WTC11 (cell line): ENCODE measurements around the gene PPEF1.

ENCODE experiments used
- CBFB ChIP-seq: sonication (generic); formaldehyde crosslinking; IDR thresholded peaks from 2 replicates; pipeline ENCODE4 v1.8.1; 2022; ENCODE audit warnings: mild to moderate bottlenecking, low read depth, missing genetic modification reagents
- NR2C2 ChIP-seq: sonication (generic); formaldehyde crosslinking; IDR thresholded peaks from 2 replicates; pipeline ENCODE4 v1.8.0; 2022; ENCODE audit warnings: mild to moderate bottlenecking, missing genetic modification reagents
- ZNF263 ChIP-seq: sonication (generic); formaldehyde crosslinking; IDR thresholded peaks from 2 replicates; pipeline ENCODE4 v1.8.1; 2022; ENCODE audit warnings: low read depth, mild to moderate bottlenecking, moderate library complexity, missing genetic modification reagents
- TF ChIP-seq, protein P1 (sequence below): fragments of 200-600 bp; IDR thresholded peaks from 2 replicates; pipeline ENCODE4 v1.8.0; 2022; ENCODE audit warnings: antibody characterized with exemption
- TF ChIP-seq, protein P2 (sequence below): sonication (generic); formaldehyde crosslinking; conservative IDR thresholded peaks from 2 replicates; pipeline ENCODE4 v1.8.1; 2022; ENCODE audit warnings: mild to moderate bottlenecking, missing genetic modification reagents
- TF ChIP-seq, protein P3 (sequence below): sonication (generic); formaldehyde crosslinking; IDR thresholded peaks from 2 replicates; pipeline ENCODE4 v1.8.0; 2022; ENCODE audit warnings: mild to moderate bottlenecking, missing genetic modification reagents

DNA sequence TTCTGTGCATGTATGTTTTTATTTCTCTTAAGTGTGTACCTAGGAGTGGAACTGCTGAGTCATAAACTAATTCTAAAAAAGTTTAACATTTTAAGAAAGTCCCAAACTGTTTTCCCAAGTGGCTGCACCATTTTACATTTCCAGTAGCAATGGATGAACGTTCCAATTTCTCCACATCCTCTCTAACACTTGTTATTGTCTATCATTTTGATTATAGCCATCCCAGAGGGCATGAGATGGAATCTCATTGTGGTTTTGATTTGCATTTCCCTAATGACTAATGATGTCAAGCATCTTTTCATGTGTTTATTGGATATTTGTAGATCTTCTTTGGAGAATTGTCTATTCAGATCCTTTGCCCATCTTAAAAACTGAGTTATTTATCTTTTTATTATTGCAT lies 82.5 kb downstream of the PPEF1 start:
- TF ChIP-seq, protein P1, sequence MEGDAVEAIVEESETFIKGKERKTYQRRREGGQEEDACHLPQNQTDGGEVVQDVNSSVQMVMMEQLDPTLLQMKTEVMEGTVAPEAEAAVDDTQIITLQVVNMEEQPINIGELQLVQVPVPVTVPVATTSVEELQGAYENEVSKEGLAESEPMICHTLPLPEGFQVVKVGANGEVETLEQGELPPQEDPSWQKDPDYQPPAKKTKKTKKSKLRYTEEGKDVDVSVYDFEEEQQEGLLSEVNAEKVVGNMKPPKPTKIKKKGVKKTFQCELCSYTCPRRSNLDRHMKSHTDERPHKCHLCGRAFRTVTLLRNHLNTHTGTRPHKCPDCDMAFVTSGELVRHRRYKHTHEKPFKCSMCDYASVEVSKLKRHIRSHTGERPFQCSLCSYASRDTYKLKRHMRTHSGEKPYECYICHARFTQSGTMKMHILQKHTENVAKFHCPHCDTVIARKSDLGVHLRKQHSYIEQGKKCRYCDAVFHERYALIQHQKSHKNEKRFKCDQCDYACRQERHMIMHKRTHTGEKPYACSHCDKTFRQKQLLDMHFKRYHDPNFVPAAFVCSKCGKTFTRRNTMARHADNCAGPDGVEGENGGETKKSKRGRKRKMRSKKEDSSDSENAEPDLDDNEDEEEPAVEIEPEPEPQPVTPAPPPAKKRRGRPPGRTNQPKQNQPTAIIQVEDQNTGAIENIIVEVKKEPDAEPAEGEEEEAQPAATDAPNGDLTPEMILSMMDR: no peak
- TF ChIP-seq CBFB (CRISPR knock-in tag) (no peak), ZNF263 (CRISPR knock-in tag) (no peak), NR2C2 (CRISPR knock-in tag) (no peak)
- TF ChIP-seq, protein P2, sequence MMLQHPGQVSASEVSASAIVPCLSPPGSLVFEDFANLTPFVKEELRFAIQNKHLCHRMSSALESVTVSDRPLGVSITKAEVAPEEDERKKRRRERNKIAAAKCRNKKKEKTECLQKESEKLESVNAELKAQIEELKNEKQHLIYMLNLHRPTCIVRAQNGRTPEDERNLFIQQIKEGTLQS (CRISPR knock-in tag): no peak
- TF ChIP-seq, protein P3, sequence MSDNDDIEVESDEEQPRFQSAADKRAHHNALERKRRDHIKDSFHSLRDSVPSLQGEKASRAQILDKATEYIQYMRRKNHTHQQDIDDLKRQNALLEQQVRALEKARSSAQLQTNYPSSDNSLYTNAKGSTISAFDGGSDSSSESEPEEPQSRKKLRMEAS (CRISPR knock-in tag): no peak
